Choroid plexus epithelial cell (primary cell): ENCODE results near the gene CAP2.

Experiments used
- DNase-seq: peaks from one replicate; pipeline ENCODE4 v3.0.0-alpha.2; 2010; ENCODE audit warnings: low read depth
- H3K4me3 ChIP-seq: 2 replicates; pipeline ENCODE4 v1.5.1; 2011; ENCODE audit warnings: low read depth, mild to moderate bottlenecking, control low read depth, low read length, moderate library complexity
- CTCF ChIP-seq: conservative IDR thresholded peaks from 2 replicates; pipeline ENCODE4 v1.5.1; 2011; ENCODE audit warnings: low read depth, mild to moderate bottlenecking, control low read depth, inconsistent platforms, low read length, moderate library complexity

Gene CAP2

GRCh38 chr6:17355404-17355774 lies 38.0 kb upstream of the CAP2 start:
- DNase-seq = no peak
- no peak overlapping the region for H3K4me3 ChIP-seq
- TF ChIP-seq CTCF = no peak

GRCh38 chr6:17358515-17358914 lies 34.9 kb upstream of the CAP2 start:
- H3K4me3 ChIP-seq = no peak overlapping the region
- no peak for TF ChIP-seq CTCF
- no peak for DNase-seq

GRCh38 chr6:17360564-17360963 lies 32.8 kb upstream of the CAP2 start:
- no peak overlapping the region for H3K4me3 ChIP-seq
- DNase-seq = no peak
- TF ChIP-seq CTCF = no peak

- peak; percentile 40 for DNase-seq
- no peak for TF ChIP-seq CTCF
These were observed 32.4 kb upstream of the CAP2 start for GRCh38 chr6:17361013-17361412.

GRCh38 chr6:17365961-17366360 lies 27.4 kb upstream of the CAP2 start:
- DNase-seq = no peak
- H3K4me3 ChIP-seq = no peak overlapping the region
- no peak for TF ChIP-seq CTCF

More at GRCh38 chr6:17361013-17361412, 32.4 kb upstream of the CAP2 start:
- no peak overlapping the region for H3K4me3 ChIP-seq

- no peak for TF ChIP-seq CTCF
- DNase-seq = no peak
- no peak overlapping the region for H3K4me3 ChIP-seq
These were observed 25.5 kb upstream of the CAP2 start for GRCh38 chr6:17367868-17368267.

- H3K4me3 ChIP-seq = no peak overlapping the region
- no peak for TF ChIP-seq CTCF
- peak; percentile 80 for DNase-seq
These were observed 11.8 kb upstream of the CAP2 start for GRCh38 chr6:17381424-17382147.
